MM.1S (cell line): ENCODE measurements around the gene PADI3.

Source experiments
- EZH2phosphoT487 ChIP-seq: fragments of 300-600 bp; sonication (generic); IDR thresholded peaks from 2 replicates; pipeline ENCODE4 v1.6.1; 2018; ENCODE audit warnings: antibody characterized with exemption, low read length
- TF ChIP-seq, protein P1 (sequence below): fragments of 300-600 bp; sonication (generic); IDR thresholded peaks from 2 replicates; pipeline ENCODE4 v1.5.1; 2016; ENCODE audit warnings: antibody characterized with exemption, low read length, mixed read lengths

GRCh38 chr1:17295292-17295691 lies 46.4 kb downstream of the PADI3 start:
- TF ChIP-seq, protein P1, sequence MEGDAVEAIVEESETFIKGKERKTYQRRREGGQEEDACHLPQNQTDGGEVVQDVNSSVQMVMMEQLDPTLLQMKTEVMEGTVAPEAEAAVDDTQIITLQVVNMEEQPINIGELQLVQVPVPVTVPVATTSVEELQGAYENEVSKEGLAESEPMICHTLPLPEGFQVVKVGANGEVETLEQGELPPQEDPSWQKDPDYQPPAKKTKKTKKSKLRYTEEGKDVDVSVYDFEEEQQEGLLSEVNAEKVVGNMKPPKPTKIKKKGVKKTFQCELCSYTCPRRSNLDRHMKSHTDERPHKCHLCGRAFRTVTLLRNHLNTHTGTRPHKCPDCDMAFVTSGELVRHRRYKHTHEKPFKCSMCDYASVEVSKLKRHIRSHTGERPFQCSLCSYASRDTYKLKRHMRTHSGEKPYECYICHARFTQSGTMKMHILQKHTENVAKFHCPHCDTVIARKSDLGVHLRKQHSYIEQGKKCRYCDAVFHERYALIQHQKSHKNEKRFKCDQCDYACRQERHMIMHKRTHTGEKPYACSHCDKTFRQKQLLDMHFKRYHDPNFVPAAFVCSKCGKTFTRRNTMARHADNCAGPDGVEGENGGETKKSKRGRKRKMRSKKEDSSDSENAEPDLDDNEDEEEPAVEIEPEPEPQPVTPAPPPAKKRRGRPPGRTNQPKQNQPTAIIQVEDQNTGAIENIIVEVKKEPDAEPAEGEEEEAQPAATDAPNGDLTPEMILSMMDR: no peak
- TF ChIP-seq EZH2phosphoT487: no peak
